Ectodermal cell (in vitro differentiated cells): ENCODE results near the gene LHX6.

ENCODE experiments used
- H3K27ac ChIP-seq: 2 replicates; pipeline ENCODE4 v1.7.0; 2013; ENCODE audit warnings: mild to moderate bottlenecking, low read depth, low read length; ENCODE audit not compliant: insufficient read depth, poor library complexity, severe bottlenecking
- H3K27me3 ChIP-seq: 2 replicates; pipeline ENCODE4 v1.7.0; 2013; ENCODE audit warnings: mild to moderate bottlenecking, low read length; ENCODE audit not compliant: insufficient read depth, control insufficient read depth, poor library complexity, severe bottlenecking
- H3K36me3 ChIP-seq: one replicate; pipeline ENCODE4 v1.7.0; 2013; ENCODE audit warnings: low read length; ENCODE audit not compliant: control insufficient read depth, insufficient read depth
- H3K4me1 ChIP-seq: one replicate; pipeline ENCODE4 v1.7.0; 2013; ENCODE audit warnings: low read length; ENCODE audit not compliant: control insufficient read depth, insufficient read depth
- H3K4me3 ChIP-seq: 2 replicates; pipeline ENCODE4 v1.7.0; 2013; ENCODE audit warnings: low read depth, low read length, control low read depth; ENCODE audit not compliant: insufficient read depth
- H3K9me3 ChIP-seq: 2 replicates; pipeline ENCODE4 v1.7.0; 2013; ENCODE audit warnings: mild to moderate bottlenecking, low read length, moderate library complexity; ENCODE audit not compliant: control insufficient read depth
- WGBS, 2 experiments: methylation state at CpG; one replicate each; pipeline ENCODE4 v1.1.7; 2013; ENCODE audit warnings: missing lambda C conversion rate in 2 of 2; 5-methylcytosine and 5-hydroxymethylcytosine counted together

LHX6 gene

GRCh38 chr9:122223435-122223834, 5.3 kb downstream of the LHX6 start:
- peaks cover 34% of the 10 kb centered on the region for H3K4me1 ChIP-seq
- no peaks in the 10 kb centered on the region for H3K36me3 ChIP-seq
- H3K4me3 ChIP-seq = no peak overlapping the region
- no peaks in the 10 kb centered on the region for H3K9me3 ChIP-seq
- no peak overlapping the region for H3K27ac ChIP-seq
- 84 to 90% methylated on average over 5 of the region's 5 CpGs for WGBS, 2 experiments
- H3K27me3 ChIP-seq = peaks cover 100% of the 10 kb centered on the region

- H3K36me3 ChIP-seq = no peaks in the 10 kb centered on the region
- WGBS, 2 experiments = 25 to 27% methylated on average over 5 of the region's 5 CpGs
- H3K4me3 ChIP-seq = no peak overlapping the region
- H3K27ac ChIP-seq = no peak overlapping the region
- H3K27me3 ChIP-seq = peaks cover 100% of the 10 kb centered on the region
- peaks cover 32% of the 10 kb centered on the region for H3K4me1 ChIP-seq
- H3K9me3 ChIP-seq = no peaks in the 10 kb centered on the region
These were observed 6.0 kb downstream of the LHX6 start for GRCh38 chr9:122222791-122223190.

GRCh38 chr9:122221183-122221811, 7.5 kb downstream of the LHX6 start:
- Histone ChIP-seq H3K4me1 (peaks cover 28% of the 10 kb centered on the region), H3K9me3 (no peaks in the 10 kb centered on the region), H3K36me3 (no peaks in the 10 kb centered on the region), H3K27ac (no peak overlapping the region), H3K4me3 (peak overlapping the region; percentile 24), H3K27me3 (peaks cover 100% of the 10 kb centered on the region)
- WGBS, 2 experiments = 2% methylated on average over 26 to 27 of the region's 27 CpGs

GRCh38 chr9:122220673-122221182, 8.0 kb downstream of the LHX6 start:
- no peak overlapping the region for H3K27ac ChIP-seq
- 3 to 5% methylated on average over 16 to 18 of the region's 18 CpGs for whole genome bisulfite sequencing, 2 experiments
- no peaks in the 10 kb centered on the region for H3K9me3 ChIP-seq
- peaks cover 100% of the 10 kb centered on the region for H3K27me3 ChIP-seq
- H3K4me3 ChIP-seq = peak overlapping the region; percentile 24
- peaks cover 28% of the 10 kb centered on the region for H3K4me1 ChIP-seq
- H3K36me3 ChIP-seq = no peaks in the 10 kb centered on the region

GRCh38 chr9:122219856-122220672, 8.7 kb downstream of the LHX6 start:
- Histone ChIP-seq H3K27me3 (peaks cover 100% of the 10 kb centered on the region), H3K27ac (no peak overlapping the region), H3K9me3 (no peaks in the 10 kb centered on the region), H3K4me3 (peak overlapping the region; percentile 16), H3K4me1 (peaks cover 28% of the 10 kb centered on the region), H3K36me3 (no peaks in the 10 kb centered on the region)
- WGBS, 2 experiments = 2% methylated on average over 57 of the region's 57 CpGs

GRCh38 chr9:122218935-122219855, 9.6 kb downstream of the LHX6 start:
- Histone ChIP-seq H3K27ac (no peak overlapping the region), H3K4me3 (peak overlapping the region; percentile 5), H3K27me3 (peaks cover 100% of the 10 kb centered on the region), H3K4me1 (peaks cover 28% of the 10 kb centered on the region), H3K9me3 (no peaks in the 10 kb centered on the region), H3K36me3 (no peaks in the 10 kb centered on the region)
- WGBS, 2 experiments = 1% methylated on average over 59 of the region's 59 CpGs

GRCh38 chr9:122218071-122218934, 10.5 kb downstream of the LHX6 start:
- H3K4me3 ChIP-seq = no peak overlapping the region
- WGBS, 2 experiments = 36 to 43% methylated on average over 11 of the region's 11 CpGs
- H3K36me3 ChIP-seq = no peaks in the 10 kb centered on the region
- H3K9me3 ChIP-seq = no peaks in the 10 kb centered on the region
- H3K4me1 ChIP-seq = peaks cover 28% of the 10 kb centered on the region
- H3K27me3 ChIP-seq = peaks cover 100% of the 10 kb centered on the region
- H3K27ac ChIP-seq = no peak overlapping the region

- 84 to 86% methylated on average over 4 of the region's 4 CpGs for WGBS, 2 experiments
These were observed 11.1 kb downstream of the LHX6 start for GRCh38 chr9:122217640-122218039.

GRCh38 chr9:122216798-122217418, 11.8 kb downstream of the LHX6 start:
- H3K36me3 ChIP-seq = no peaks in the 10 kb centered on the region
- H3K4me3 ChIP-seq = no peak overlapping the region
- no peaks in the 10 kb centered on the region for H3K9me3 ChIP-seq
- H3K4me1 ChIP-seq = peaks cover 28% of the 10 kb centered on the region
- peaks cover 100% of the 10 kb centered on the region for H3K27me3 ChIP-seq
- WGBS, 2 experiments = 82 to 88% methylated on average over 35 of the region's 35 CpGs
- no peak overlapping the region for H3K27ac ChIP-seq

More at GRCh38 chr9:122217640-122218039, 11.1 kb downstream of the LHX6 start:
- Histone ChIP-seq H3K27me3 (peaks cover 100% of the 10 kb centered on the region), H3K27ac (no peak overlapping the region), H3K4me1 (peaks cover 28% of the 10 kb centered on the region), H3K9me3 (no peaks in the 10 kb centered on the region), H3K4me3 (no peak overlapping the region), H3K36me3 (no peaks in the 10 kb centered on the region)
